Astrocyte of the cerebellum (primary cell): Measurements from ENCODE around the gene EEFSEC.

Experiments used
- DNase-seq: peaks from one replicate; pipeline ENCODE4 v3.0.0-alpha.2; 2011; ENCODE audit warnings: low read depth
- H3K4me3 ChIP-seq: 2 replicates; pipeline ENCODE4 v1.5.1; 2011; ENCODE audit warnings: mild to moderate bottlenecking, low read depth, low read length, moderate library complexity
- CTCF ChIP-seq: IDR thresholded peaks from 2 replicates; pipeline ENCODE4 v1.5.1; 2012; ENCODE audit warnings: low read length, low read depth, moderate library complexity, mild to moderate bottlenecking; ENCODE audit errors: missing control alignments
- in situ Hi-C: cut with HindIII; loops from 2 replicates; pipeline ENCODE4 v1.10.0; 2017; ENCODE audit warnings: low sequenced_read_pairs

Gene EEFSEC

GRCh38 chr3:128174675-128175590 lies 21.7 kb downstream of the EEFSEC start:
- no peak overlapping the region for H3K4me3 ChIP-seq
- DNase-seq: no peak
- in situ Hi-C loops: loop anchor here (5.0 to 25.0 kb wide), 3 partner anchors 230 to 412 kb away; no protein-coding TSS in a partner anchor
- TF ChIP-seq CTCF: no peak

- H3K4me3 ChIP-seq: no peak overlapping the region
- no peak for TF ChIP-seq CTCF
- DNase-seq: no peak
- in situ Hi-C loops: loop anchor here (10.0 kb wide), 1 partner anchor 229 kb away; no protein-coding TSS in a partner anchor
Measured at GRCh38 chr3:128175768-128176167, 22.5 kb downstream of the EEFSEC start.

- in situ Hi-C loops: loop anchor here (10.0 kb wide), 1 partner anchor 228 kb away; no protein-coding TSS in a partner anchor
- TF ChIP-seq CTCF: no peak
- H3K4me3 ChIP-seq: no peak overlapping the region
- DNase-seq: no peak
Measured at GRCh38 chr3:128176276-128176833, 23.1 kb downstream of the EEFSEC start.

GRCh38 chr3:128177865-128178264 lies 24.6 kb downstream of the EEFSEC start:
- DNase-seq: no peak
- in situ Hi-C loops: loop anchor here (10.0 kb wide), 1 partner anchor 227 kb away; no protein-coding TSS in a partner anchor
- H3K4me3 ChIP-seq: no peak overlapping the region
- no peak for TF ChIP-seq CTCF

GRCh38 chr3:128178782-128179483 lies 25.7 kb downstream of the EEFSEC start:
- no peak overlapping the region for H3K4me3 ChIP-seq

More at GRCh38 chr3:128178782-128179483, 25.7 kb downstream of the EEFSEC start:
- DNase-seq: no peak
- in situ Hi-C loops: loop anchor here (10.0 kb wide), 1 partner anchor 226 kb away; no protein-coding TSS in a partner anchor
- TF ChIP-seq CTCF: no peak
